Measurements from ENCODE around the gene SIRPB2. TPM values are rescaled to one million over a fixed set of nuclear protein-coding genes. Genes with fewer than 3 reads are reported as not detected.
A peak's percentile ranks its signal among the peaks of the same experiment; 100 is the strongest.

Gene SIRPB2
- total RNA-seq, 1 donor, result not detected

- H3K4me3 ChIP-seq (ENCODE audit: low read depth, low read length), result no peak overlapping the region
- no peak for DNase-seq (ENCODE audit: low read depth)
- TF ChIP-seq CTCF (IDR thresholded peaks at IDR 0.05; ENCODE audit: insufficient read depth, low read depth, low read length), result no peak
Measured at GRCh38 chr20:1460275-1460674, 30.9 kb downstream of the SIRPB2 start.

- no peak for TF ChIP-seq CTCF (IDR thresholded peaks at IDR 0.05; ENCODE audit: insufficient read depth, low read depth, low read length)
- DNase-seq (ENCODE audit: low read depth), result no peak
Measured at GRCh38 chr20:1457992-1458391, 33.2 kb downstream of the SIRPB2 start.

GRCh38 chr20:1456300-1456699 is 34.9 kb downstream of the SIRPB2 start:
- TF ChIP-seq CTCF (IDR thresholded peaks at IDR 0.05; ENCODE audit: insufficient read depth, low read depth, low read length), result no peak
- H3K4me3 ChIP-seq (ENCODE audit: low read depth, low read length), result no peak overlapping the region
- DNase-seq (ENCODE audit: low read depth), result peak; percentile 18

More at GRCh38 chr20:1457992-1458391, 33.2 kb downstream of the SIRPB2 start:
- no peak overlapping the region for H3K4me3 ChIP-seq (ENCODE audit: low read depth, low read length)

GRCh38 chr20:1450926-1451491 is 40.2 kb downstream of the SIRPB2 start:
- no peak overlapping the region for H3K4me3 ChIP-seq (ENCODE audit: low read depth, low read length)
- no peak for TF ChIP-seq CTCF (IDR thresholded peaks at IDR 0.05; ENCODE audit: insufficient read depth, low read depth, low read length)
- DNase-seq (ENCODE audit: low read depth), result no peak

- DNase-seq (ENCODE audit: low read depth), result no peak
- no peak for TF ChIP-seq CTCF (IDR thresholded peaks at IDR 0.05; ENCODE audit: insufficient read depth, low read depth, low read length)
- H3K4me3 ChIP-seq (ENCODE audit: low read depth, low read length), result no peak overlapping the region
Measured at GRCh38 chr20:1449370-1449769, 41.9 kb downstream of the SIRPB2 start.

GRCh38 chr20:1448081-1448620 is 43.1 kb downstream of the SIRPB2 start:
- no peak for DNase-seq (ENCODE audit: low read depth)
- TF ChIP-seq CTCF (IDR thresholded peaks at IDR 0.05; ENCODE audit: insufficient read depth, low read depth, low read length), result no peak
- no peak overlapping the region for H3K4me3 ChIP-seq (ENCODE audit: low read depth, low read length)

- no peak overlapping the region for H3K4me3 ChIP-seq (ENCODE audit: low read depth, low read length)
- no peak for TF ChIP-seq CTCF (IDR thresholded peaks at IDR 0.05; ENCODE audit: insufficient read depth, low read depth, low read length)
- DNase-seq (ENCODE audit: low read depth), result no peak
Measured at GRCh38 chr20:1446536-1446935, 44.7 kb downstream of the SIRPB2 start.

Data from fibroblast of villous mesenchyme (primary cell).